SU-DHL-6 (cell line): ENCODE measurements around the gene PHC1.

ENCODE experiments used
- CTCF ChIP-seq: fragments of 200-600 bp; sonication (generic); IDR thresholded peaks from one replicate; pipeline ENCODE4 v1.5.1; 2017; ENCODE audit warnings: antibody characterized with exemption, mild to moderate bottlenecking, low read length, moderate library complexity; ENCODE audit not compliant: insufficient read depth, poor library complexity, severe bottlenecking
- EZH2phosphoT487 ChIP-seq: fragments of 200-600 bp; sonication (generic), shearing (Covaris generic); conservative IDR thresholded peaks from 2 replicates; pipeline ENCODE4 v1.6.1; 2018; ENCODE audit warnings: mild to moderate bottlenecking, antibody characterized with exemption, low read length, moderate library complexity, mixed read lengths

- TF ChIP-seq CTCF = no peak
- TF ChIP-seq EZH2phosphoT487 = no peak
Measured at GRCh38 chr12:8871068-8871467, 43.2 kb upstream of the PHC1 start.
